ENCODE data around the gene HSPA12B. TPM values are rescaled to one million over a fixed set of nuclear protein-coding genes. Genes with fewer than 3 reads are reported as not detected.
A peak's percentile ranks its signal among the peaks of the same experiment; 100 is the strongest.

HSPA12B gene
- total RNA-seq, 2 donors from 2014 or later, result 1.5 to 1.7 TPM

GRCh38 chr20:3766422-3767109, 34.1 kb downstream of the HSPA12B start:
- TF ChIP-seq, protein P1, sequence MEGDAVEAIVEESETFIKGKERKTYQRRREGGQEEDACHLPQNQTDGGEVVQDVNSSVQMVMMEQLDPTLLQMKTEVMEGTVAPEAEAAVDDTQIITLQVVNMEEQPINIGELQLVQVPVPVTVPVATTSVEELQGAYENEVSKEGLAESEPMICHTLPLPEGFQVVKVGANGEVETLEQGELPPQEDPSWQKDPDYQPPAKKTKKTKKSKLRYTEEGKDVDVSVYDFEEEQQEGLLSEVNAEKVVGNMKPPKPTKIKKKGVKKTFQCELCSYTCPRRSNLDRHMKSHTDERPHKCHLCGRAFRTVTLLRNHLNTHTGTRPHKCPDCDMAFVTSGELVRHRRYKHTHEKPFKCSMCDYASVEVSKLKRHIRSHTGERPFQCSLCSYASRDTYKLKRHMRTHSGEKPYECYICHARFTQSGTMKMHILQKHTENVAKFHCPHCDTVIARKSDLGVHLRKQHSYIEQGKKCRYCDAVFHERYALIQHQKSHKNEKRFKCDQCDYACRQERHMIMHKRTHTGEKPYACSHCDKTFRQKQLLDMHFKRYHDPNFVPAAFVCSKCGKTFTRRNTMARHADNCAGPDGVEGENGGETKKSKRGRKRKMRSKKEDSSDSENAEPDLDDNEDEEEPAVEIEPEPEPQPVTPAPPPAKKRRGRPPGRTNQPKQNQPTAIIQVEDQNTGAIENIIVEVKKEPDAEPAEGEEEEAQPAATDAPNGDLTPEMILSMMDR (IDR thresholded peaks at IDR 0.05), result no peak
- H3K27ac ChIP-seq, result no peak overlapping the region
- DNase-seq, result no peak

GRCh38 chr20:3767110-3767426, 34.6 kb downstream of the HSPA12B start:
- Histone ChIP-seq H3K4me3 (peak overlapping the region; percentile 81), H3K27ac (no peak overlapping the region), H3K9me3 (no peaks in the 10 kb centered on the region), H3K36me3 (no peaks in the 10 kb centered on the region), H3K9ac (ENCODE audit: low read depth in 2 of 2, low read length in 2 of 2) (peak overlapping the region; percentile 59 to 73), H3K27me3 (no peaks in the 10 kb centered on the region), H3K4me1 (no peaks in the 10 kb centered on the region)
- TF ChIP-seq, protein P1 (IDR thresholded peaks at IDR 0.05), result no peak
- no peak for DNase-seq
- intact Hi-C loops (cut with DNase I), result no loop called here

More at GRCh38 chr20:3766422-3767109, 34.1 kb downstream of the HSPA12B start:
- H3K36me3 ChIP-seq, result no peaks in the 10 kb centered on the region
- no peaks in the 10 kb centered on the region for H3K27me3 ChIP-seq
- no peaks in the 10 kb centered on the region for H3K9me3 ChIP-seq
- H3K4me1 ChIP-seq, result no peaks in the 10 kb centered on the region
- H3K4me3 ChIP-seq, result peak overlapping the region; percentile 81
- H3K9ac ChIP-seq (ENCODE audit: low read depth in 2 of 2, low read length in 2 of 2), result peak overlapping the region; percentile 59 to 73
- intact Hi-C loops (cut with DNase I), result no loop called here

DNA sequence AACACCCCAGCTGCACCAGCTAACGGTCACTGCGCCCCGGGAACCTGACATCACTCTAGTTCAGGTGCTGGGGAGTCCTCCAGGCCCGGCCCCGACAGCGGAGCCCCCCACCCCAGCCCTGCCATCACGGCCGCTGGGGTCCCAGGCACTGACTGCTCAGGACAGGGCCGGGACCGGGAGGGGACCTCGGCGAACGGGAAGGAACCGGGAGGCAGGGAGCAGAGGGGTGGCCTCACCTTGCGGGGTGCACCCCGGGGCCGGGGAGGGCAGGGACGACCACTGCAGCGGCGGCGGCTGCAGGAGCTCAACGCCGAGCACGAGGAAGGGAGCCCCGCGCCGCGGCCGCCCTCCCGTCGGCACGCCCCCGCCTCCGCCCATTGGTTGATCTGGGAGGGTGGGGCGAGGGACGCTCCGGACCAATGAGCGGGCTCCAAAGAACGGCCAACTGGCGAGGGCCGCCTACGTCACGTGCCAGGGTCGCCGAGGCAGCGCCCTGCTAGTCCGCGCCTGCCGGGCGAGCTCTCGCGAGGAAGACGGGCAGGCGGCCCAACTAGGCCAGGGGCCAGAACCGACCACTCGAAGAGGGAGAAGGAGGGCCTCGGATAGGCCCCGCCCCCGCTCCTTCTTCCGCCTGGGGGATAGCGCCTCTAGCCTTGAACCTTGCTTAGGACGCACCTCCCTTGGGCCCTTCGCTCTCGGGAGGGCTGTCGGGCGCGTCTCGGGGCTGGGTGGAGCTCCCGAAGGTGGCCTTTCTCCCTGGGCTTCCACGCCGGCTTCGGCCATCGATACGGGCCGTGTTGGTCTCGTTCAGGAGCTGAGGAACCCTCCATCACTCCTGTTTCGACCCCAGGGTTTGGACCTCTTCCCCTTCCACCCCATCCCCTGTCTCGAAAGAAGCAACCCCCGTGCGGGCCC, 35.2 kb downstream of the HSPA12B start, which contains the start of gene ADISSP:
Gene ADISSP, minus strand, starts transcription at position 327 of the 915 bp plus-strand sequence. CDS start 7,653 bp downstream, outside the sequence.
- no peaks in the 10 kb centered on the region for H3K36me3 ChIP-seq
- TF ChIP-seq, protein P1 (IDR thresholded peaks at IDR 0.05), result no peak
- H3K4me3 ChIP-seq, result peak within 1 kb of the TSS; percentile 81
- intact Hi-C loops (cut with DNase I), result no loop called here
- peak within 1 kb of the TSS; percentile 86 for H3K27ac ChIP-seq
- H3K9me3 ChIP-seq, result no peaks in the 10 kb centered on the region
- H3K4me1 ChIP-seq, result no peaks in the 10 kb centered on the region
- H3K27me3 ChIP-seq, result no peaks in the 10 kb centered on the region
- peak; percentile 98 for DNase-seq
- peak within 1 kb of the TSS; percentile 85 to 88 for H3K9ac ChIP-seq (ENCODE audit: low read depth in 2 of 2, low read length in 2 of 2)

DNA sequence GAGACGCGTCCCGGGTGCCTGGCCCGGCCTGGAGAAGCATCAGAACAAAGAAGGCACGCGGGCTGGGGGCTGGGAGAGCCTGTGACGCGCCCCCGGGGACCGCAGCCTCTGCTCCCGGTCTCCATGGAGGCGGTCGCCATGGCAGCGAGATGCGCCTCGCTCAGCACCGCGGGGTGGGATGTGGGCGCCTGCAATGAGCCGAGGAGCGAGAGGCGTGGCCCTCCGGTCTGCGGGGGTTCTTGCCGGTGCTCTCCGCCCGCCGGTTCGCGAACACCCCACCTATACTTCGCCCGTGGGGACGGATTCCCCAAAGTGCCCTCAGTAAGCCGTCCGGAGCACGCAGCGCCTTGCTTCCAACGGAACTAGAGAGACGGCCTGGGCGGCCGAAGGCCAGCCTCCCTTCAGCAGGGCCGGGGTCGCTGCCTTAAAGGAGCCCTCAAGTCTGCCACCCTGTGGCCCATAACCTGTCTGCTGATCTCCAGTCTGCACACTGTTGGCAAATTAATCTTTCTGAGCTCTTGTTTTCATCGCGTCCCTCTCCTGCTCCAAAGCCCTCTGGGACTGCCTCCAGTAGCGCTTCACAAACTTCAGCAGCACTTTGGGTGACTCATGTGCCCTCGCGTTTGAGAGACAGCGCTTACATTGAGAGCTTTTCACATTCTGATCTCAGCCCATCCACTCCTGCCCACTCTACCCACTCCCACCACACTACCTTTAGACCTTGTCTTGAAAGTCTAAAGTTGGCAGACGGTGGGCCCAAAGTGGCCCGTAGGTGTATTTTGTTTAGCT, 36.1 kb downstream of the HSPA12B start:
- H3K36me3 ChIP-seq, result no peaks in the 10 kb centered on the region
- peak overlapping the region; percentile 86 for H3K27ac ChIP-seq
- DNase-seq, result peak; percentile 75
- H3K9me3 ChIP-seq, result no peaks in the 10 kb centered on the region
- H3K4me1 ChIP-seq, result no peaks in the 10 kb centered on the region
- H3K4me3 ChIP-seq, result peak overlapping the region; percentile 81
- H3K9ac ChIP-seq (ENCODE audit: low read depth in 2 of 2, low read length in 2 of 2), result peak overlapping the region; percentile 85 to 88
- TF ChIP-seq, protein P1 (IDR thresholded peaks at IDR 0.05), result peak; percentile 22
- intact Hi-C loops (cut with DNase I), result no loop called here
- H3K27me3 ChIP-seq, result no peaks in the 10 kb centered on the region

GRCh38 chr20:3771552-3772058, 39.1 kb downstream of the HSPA12B start:
- Histone ChIP-seq H3K36me3 (no peaks in the 10 kb centered on the region), H3K9me3 (no peaks in the 10 kb centered on the region), H3K4me3 (no peak overlapping the region), H3K9ac (ENCODE audit: low read depth in 2 of 2, low read length in 2 of 2) (no peak overlapping the region), H3K27me3 (no peaks in the 10 kb centered on the region), H3K4me1 (no peaks in the 10 kb centered on the region), H3K27ac (no peak overlapping the region)
- intact Hi-C loops (cut with DNase I), result no loop called here
- TF ChIP-seq, protein P1 (IDR thresholded peaks at IDR 0.05), result no peak
- no peak for DNase-seq
